Activated CD4-positive, alpha-beta T cell treated with anti-CD3 and anti-CD28 coated beads for 36 hours (primary cell): Measurements from ENCODE around the gene STAMBPL1. TPM values are rescaled to one million over a fixed set of nuclear protein-coding genes. Genes with fewer than 3 reads are reported as not detected.
A peak's percentile ranks its signal among the peaks of the same experiment; 100 is the strongest.

Experiments used
- ATAC-seq: fragments of 200-7000 bp; cut with Tn5 transposase; one replicate; pipeline ENCODE4 v1.10.0; 2021; ENCODE audit warnings: mild to moderate bottlenecking, moderate library complexity
- CTCF ChIA-PET: fragments of 350-600 bp; sonication (Branson Sonifier 250); formaldehyde crosslinking; loops from one replicate; lab custom pipeline; 2021; ENCODE audit warnings: antibody characterized with exemption; lab: Charles Lee
- POLR2A ChIA-PET: fragments of 350-600 bp; sonication (Branson Sonifier 250); formaldehyde crosslinking; loops from one replicate; lab custom pipeline; 2021; ENCODE audit warnings: antibody characterized with exemption, inconsistent platforms; lab: Charles Lee
- DNase-seq: peaks from one replicate; pipeline ENCODE4 v3.0.0-alpha.2; 2020
- H3K27ac Mint-ChIP-seq: one replicate; pipeline ENCODE4 v1.8.0; 2021; ENCODE audit warnings: mixed read lengths
- H3K27me3 Mint-ChIP-seq: one replicate; pipeline ENCODE4 v1.8.0; 2021; ENCODE audit warnings: mixed read lengths
- H3K36me3 Mint-ChIP-seq: one replicate; pipeline ENCODE4 v1.8.0; 2021; ENCODE audit warnings: low read depth, mixed read lengths
- H3K4me1 Mint-ChIP-seq: one replicate; pipeline ENCODE4 v1.8.0; 2021; ENCODE audit warnings: mixed read lengths
- H3K4me3 Mint-ChIP-seq: one replicate; pipeline ENCODE4 v1.8.0; 2021; ENCODE audit warnings: mild to moderate bottlenecking, moderate library complexity, mixed read lengths
- H3K9me3 Mint-ChIP-seq: one replicate; pipeline ENCODE4 v1.8.0; 2021; ENCODE audit warnings: low read depth, mixed read lengths
- intact Hi-C, 2 experiments: fragments of 100-400 bp; cut with DNase I in 1 of 2; cut with micrococcal nuclease in 1 of 2; formaldehyde crosslinking; loops; one replicate each; pipeline versions ENCODE4 v1.14.2 to v1.15.1; 2022 to 2024; cut with DNase I, micrococcal nuclease
- total RNA-seq, 2 experiments: library from RNA; stranded (reverse); gene quantifications; one replicate each; pipeline ENCODE4 v1.2.3, GENCODE V29; 2021

STAMBPL1 gene
- total RNA-seq, 2 experiments from 2014 or later, result 36.6 to 40.2 TPM

DNA sequence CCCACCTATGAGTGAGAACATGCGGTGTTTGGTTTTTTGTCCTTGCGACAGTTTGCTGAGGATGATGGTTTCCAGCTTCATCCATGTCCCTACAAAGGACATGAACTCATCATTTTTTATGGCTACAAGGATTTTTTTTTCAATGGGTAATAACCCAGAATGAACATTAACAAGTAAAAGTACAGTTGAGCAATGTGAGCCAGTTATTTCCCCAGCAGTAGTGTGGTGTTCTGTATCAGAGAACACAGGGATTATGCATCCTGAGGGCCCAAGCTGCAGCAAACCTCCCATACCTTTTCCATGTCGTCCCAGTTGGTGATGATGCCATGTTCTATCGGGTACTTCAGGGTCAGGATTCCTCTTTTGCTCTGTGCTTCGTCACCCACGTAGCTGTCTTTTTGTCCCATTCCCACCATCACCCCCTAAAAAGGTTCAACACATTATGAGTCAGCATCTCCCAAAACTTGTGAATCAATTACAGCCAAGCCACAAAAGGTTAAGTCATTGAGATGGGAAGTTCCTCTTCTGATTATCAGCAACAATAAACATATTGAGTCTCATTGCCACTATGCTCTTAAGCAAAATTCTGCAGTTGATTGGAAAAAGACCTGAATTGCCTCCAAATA, 67.0 kb downstream of the STAMBPL1 start:
- no peaks in the 10 kb centered on the region for H3K36me3 Mint-ChIP-seq
- ChIA-PET CTCF (interaction anchor here (0.5 to 5.7 kb wide), 2 partner anchors 13 to 46 kb away, joined by 4 to 50 read pairs; no protein-coding TSS in a partner anchor), POLR2A (no interaction called here)
- H3K27me3 Mint-ChIP-seq, result no peaks in the 10 kb centered on the region
- peaks cover 13% of the 10 kb centered on the region for H3K4me1 Mint-ChIP-seq
- H3K4me3 Mint-ChIP-seq, result no peak overlapping the region
- DNase-seq, result no peak
- intact Hi-C loops, result no loop called here
- ATAC-seq, result no peak
- no peaks in the 10 kb centered on the region for H3K9me3 Mint-ChIP-seq
- no peak overlapping the region for H3K27ac Mint-ChIP-seq

DNA sequence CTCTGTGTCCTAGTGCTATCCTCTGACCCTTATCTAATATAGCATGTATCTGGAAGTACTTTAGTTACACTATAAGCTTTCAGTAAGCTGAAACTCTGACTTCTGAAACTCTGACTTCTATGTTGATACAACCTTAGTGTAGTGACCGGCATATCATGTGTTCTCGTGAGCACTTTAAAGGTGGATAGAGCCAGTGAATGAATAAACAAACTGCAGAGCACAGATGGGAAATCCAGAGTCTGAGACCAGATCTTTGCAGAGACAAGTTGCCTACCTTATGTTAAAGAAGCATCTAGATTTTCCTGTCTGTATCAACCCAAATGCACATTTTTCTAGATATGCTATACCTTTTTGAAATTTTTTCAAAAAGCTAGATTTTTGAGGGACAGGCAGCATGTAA, 69.0 kb downstream of the STAMBPL1 start:
- ChIA-PET CTCF (interaction anchor here (0.6 to 1.7 kb wide), 4 partner anchors 14 to 269 kb away, joined by 3 to 7 read pairs (median 5); no protein-coding TSS in a partner anchor), POLR2A (no interaction called here)

GRCh38 chr10:88949912-88950837, 70.1 kb downstream of the STAMBPL1 start:
- Mint-ChIP-seq H3K4me1 (peaks cover 5% of the 10 kb centered on the region), H3K36me3 (no peaks in the 10 kb centered on the region), H3K9me3 (no peaks in the 10 kb centered on the region), H3K27ac (no peak overlapping the region), H3K27me3 (no peaks in the 10 kb centered on the region), H3K4me3 (no peak overlapping the region)
- ChIA-PET CTCF (interaction anchor here (1.1 to 1.7 kb wide), 3 partner anchors 15 to 268 kb away, joined by 6 to 7 read pairs (median 7); no protein-coding TSS in a partner anchor), POLR2A (no interaction called here)
- no peak for ATAC-seq
- intact Hi-C loops, result no loop called here
- no peak for DNase-seq

More for the DNA sequence above, 69.0 kb downstream of the STAMBPL1 start:
- Mint-ChIP-seq H3K4me1 (peaks cover 13% of the 10 kb centered on the region), H3K9me3 (no peaks in the 10 kb centered on the region), H3K27me3 (no peaks in the 10 kb centered on the region), H3K4me3 (no peak overlapping the region), H3K27ac (no peak overlapping the region), H3K36me3 (no peaks in the 10 kb centered on the region)
- intact Hi-C loops, result no loop called here
- ATAC-seq (no peak), DNase-seq (no peak)

GRCh38 chr10:88952647-88953111, 72.6 kb downstream of the STAMBPL1 start, which contains the start of gene ACTA2:
ACTA2 (minus strand) TSS chr10:88952773; CDS start chr10:88948930, 3,843 bp downstream.
- intact Hi-C loops, result no loop called here
- Mint-ChIP-seq H3K27ac (no peak within 1 kb of the TSS), H3K4me1 (no peaks in the 10 kb centered on the region), H3K36me3 (no peaks in the 10 kb centered on the region), H3K4me3 (no peak within 1 kb of the TSS), H3K9me3 (no peaks in the 10 kb centered on the region), H3K27me3 (no peaks in the 10 kb centered on the region)
- CTCF ChIA-PET, result interaction anchor here (1.6 kb wide), 1 partner anchor 116 kb away, joined by 5 read pairs; no protein-coding TSS in a partner anchor
- POLR2A ChIA-PET, result no interaction called here
- ATAC-seq, result no peak
- DNase-seq, result no peak

DNA sequence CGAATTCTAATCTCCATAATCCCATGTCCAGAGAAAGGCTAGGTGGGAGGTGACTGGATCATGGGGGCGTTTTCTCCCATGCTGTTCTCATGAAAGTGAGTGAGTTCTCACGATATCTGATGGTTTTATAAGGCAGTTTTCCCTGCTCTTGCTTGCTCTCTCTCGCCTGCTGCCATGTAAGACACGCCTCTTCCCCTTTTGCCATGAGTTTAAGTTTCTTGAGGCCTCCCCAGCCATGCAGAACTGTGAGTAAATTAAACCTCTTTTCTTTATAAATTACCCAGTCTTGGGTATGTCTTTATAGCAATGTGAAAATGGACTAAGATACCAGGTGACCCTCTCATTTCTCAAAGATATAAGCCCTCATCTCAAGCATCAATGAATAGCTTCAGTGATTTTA, 73.6 kb downstream of the STAMBPL1 start:
- no peak for ATAC-seq
- Mint-ChIP-seq H3K27me3 (no peaks in the 10 kb centered on the region), H3K4me1 (no peaks in the 10 kb centered on the region), H3K9me3 (no peaks in the 10 kb centered on the region), H3K4me3 (no peak overlapping the region), H3K27ac (no peak overlapping the region), H3K36me3 (no peaks in the 10 kb centered on the region)
- intact Hi-C loops, result no loop called here
- POLR2A ChIA-PET, result no interaction called here
- no peak for DNase-seq
- CTCF ChIA-PET, result interaction anchor here (1.1 to 1.6 kb wide), 4 partner anchors 17 to 117 kb away, joined by 3 to 6 read pairs (median 4); no protein-coding TSS in a partner anchor

DNA sequence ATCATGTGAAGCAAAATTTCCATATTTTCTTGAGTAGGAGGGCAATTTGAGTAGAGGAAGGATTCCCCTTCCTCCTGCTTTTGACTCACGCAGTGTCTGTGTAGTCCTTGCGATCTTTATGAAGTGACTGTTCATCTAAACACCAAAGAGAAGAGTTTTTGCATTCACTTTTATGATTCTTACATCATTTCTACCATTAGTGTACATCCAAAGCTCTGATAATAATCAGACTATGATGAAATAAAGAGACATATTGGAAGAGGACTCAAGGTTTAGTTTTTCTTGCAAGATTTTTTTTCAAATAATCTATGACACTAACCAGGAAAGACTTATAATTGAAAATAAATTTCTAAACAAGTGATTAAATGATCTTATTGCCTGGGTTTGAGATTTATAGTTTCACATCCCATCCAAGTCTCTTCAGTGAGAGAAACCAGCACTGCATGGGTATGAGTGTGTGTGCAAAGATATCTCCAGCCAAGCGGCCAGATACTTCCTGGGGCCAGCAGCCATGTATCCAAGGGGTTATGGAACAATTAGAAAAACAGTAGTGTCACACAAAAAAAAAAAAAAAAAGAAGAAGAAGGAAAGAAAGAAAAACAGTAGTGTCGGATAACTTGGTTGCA, 74.5 kb downstream of the STAMBPL1 start:
- H3K27me3 Mint-ChIP-seq, result no peaks in the 10 kb centered on the region
- no peak for ATAC-seq
- H3K27ac Mint-ChIP-seq, result no peak overlapping the region
- H3K4me3 Mint-ChIP-seq, result no peak overlapping the region
- intact Hi-C loops, result no loop called here
- H3K4me1 Mint-ChIP-seq, result no peaks in the 10 kb centered on the region
- no peaks in the 10 kb centered on the region for H3K9me3 Mint-ChIP-seq
- no peak for DNase-seq
- CTCF ChIA-PET, result interaction anchor here (0.6 to 1.1 kb wide), 5 partner anchors 12 to 263 kb away, joined by 3 to 6 read pairs (median 3); no protein-coding TSS in a partner anchor
- POLR2A ChIA-PET, result no interaction called here
- no peaks in the 10 kb centered on the region for H3K36me3 Mint-ChIP-seq

DNA sequence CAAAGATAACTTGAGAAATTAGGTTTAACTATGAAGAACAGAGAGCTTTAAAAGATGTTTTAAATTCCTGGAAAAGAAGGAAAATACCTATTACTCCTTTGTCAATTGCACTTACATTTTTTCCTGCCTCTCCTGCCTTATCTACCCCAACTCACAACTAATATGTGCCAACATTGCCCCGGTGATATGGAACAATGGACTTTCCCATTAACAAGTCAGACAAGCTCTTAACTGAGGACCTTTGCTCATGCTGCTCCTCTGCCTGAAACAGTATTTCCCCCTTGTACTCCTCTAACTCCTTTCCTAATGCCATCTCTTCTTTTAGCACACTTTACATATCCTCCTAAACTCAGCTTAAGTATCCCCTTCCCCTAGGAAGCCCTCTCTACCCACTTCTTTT, 77.3 kb downstream of the STAMBPL1 start:
- H3K27me3 Mint-ChIP-seq, result no peaks in the 10 kb centered on the region
- H3K36me3 Mint-ChIP-seq, result no peaks in the 10 kb centered on the region
- no peak overlapping the region for H3K4me3 Mint-ChIP-seq
- intact Hi-C loops, result no loop called here
- no peaks in the 10 kb centered on the region for H3K9me3 Mint-ChIP-seq
- ChIA-PET CTCF (interaction anchor here (0.9 to 1.8 kb wide), 3 partner anchors 16 to 52 kb away, joined by 3 to 7 read pairs (median 3); no protein-coding TSS in a partner anchor), POLR2A (no interaction called here)
- peaks cover 21% of the 10 kb centered on the region for H3K4me1 Mint-ChIP-seq
- no peak for DNase-seq
- no peak overlapping the region for H3K27ac Mint-ChIP-seq
- ATAC-seq, result no peak

DNA sequence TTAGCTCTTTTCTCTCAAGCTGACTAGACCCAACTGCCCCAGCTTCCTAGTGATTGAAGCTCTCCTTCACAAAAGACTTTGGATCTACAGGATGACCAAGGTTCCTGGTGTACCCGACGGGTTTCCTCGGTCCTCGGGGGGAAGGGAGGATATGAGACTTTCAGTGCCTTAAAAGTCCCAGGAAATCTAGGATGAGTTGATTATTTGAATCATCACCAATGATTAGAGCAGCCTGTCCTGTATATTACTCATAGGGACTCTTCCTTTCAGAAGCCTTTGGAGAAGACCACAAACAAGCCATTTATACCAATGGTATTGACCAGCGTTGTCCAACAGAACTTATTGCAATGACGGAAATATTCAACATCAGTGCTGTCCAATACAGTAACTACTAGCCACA, 78.7 kb downstream of the STAMBPL1 start:
- no peak overlapping the region for H3K4me3 Mint-ChIP-seq
- no peaks in the 10 kb centered on the region for H3K9me3 Mint-ChIP-seq
- POLR2A ChIA-PET, result no interaction called here
- DNase-seq (no peak), ATAC-seq (no peak)
- CTCF ChIA-PET, result interaction anchor here (0.7 to 1.8 kb wide), 2 partner anchors 24 to 249 kb away, joined by 3 to 7 read pairs; no protein-coding TSS in a partner anchor
- no peaks in the 10 kb centered on the region for H3K36me3 Mint-ChIP-seq
- intact Hi-C loops, result no loop called here
- H3K27me3 Mint-ChIP-seq, result no peaks in the 10 kb centered on the region
- no peak overlapping the region for H3K27ac Mint-ChIP-seq
- H3K4me1 Mint-ChIP-seq, result peaks cover 26% of the 10 kb centered on the region

- no peaks in the 10 kb centered on the region for H3K27me3 Mint-ChIP-seq
- CTCF ChIA-PET, result interaction anchor here (0.6 to 1.6 kb wide), 7 partner anchors 10 to 125 kb away, joined by 3 to 4 read pairs (median 3); no protein-coding TSS in a partner anchor
- no peak overlapping the region for H3K4me3 Mint-ChIP-seq
- POLR2A ChIA-PET, result interaction anchor here (0.5 to 1.1 kb wide), 5 partner anchors 26 to 882 kb away, joined by 3 to 7 read pairs (median 5); partner anchors contain the start of gene FAS
- no peak overlapping the region for H3K27ac Mint-ChIP-seq
- ATAC-seq, result peak; percentile 96
- peaks cover 26% of the 10 kb centered on the region for H3K4me1 Mint-ChIP-seq
- H3K36me3 Mint-ChIP-seq, result no peaks in the 10 kb centered on the region
- H3K9me3 Mint-ChIP-seq, result no peaks in the 10 kb centered on the region
- peak; percentile 25 for DNase-seq
- intact Hi-C loops, result loop anchor here in 1 of 2 experiments (2.0 to 5.0 kb wide), 2 partner anchors 26 to 41 kb away; no protein-coding TSS in a partner anchor
Observed at GRCh38 chr10:88960802-88961201, 80.8 kb downstream of the STAMBPL1 start.

GRCh38 chr10:88961266-88961665, 81.2 kb downstream of the STAMBPL1 start:
- Mint-ChIP-seq H3K4me1 (peaks cover 26% of the 10 kb centered on the region), H3K9me3 (no peaks in the 10 kb centered on the region), H3K36me3 (no peaks in the 10 kb centered on the region), H3K27me3 (no peaks in the 10 kb centered on the region), H3K4me3 (no peak overlapping the region), H3K27ac (no peak overlapping the region)
- intact Hi-C loops, result loop anchor here in 1 of 2 experiments (2.0 to 5.0 kb wide), 2 partner anchors 26 to 41 kb away; no protein-coding TSS in a partner anchor
- ATAC-seq (peak; percentile 45), DNase-seq (no peak)
- ChIA-PET CTCF (interaction anchor here (0.6 to 1.6 kb wide), 4 partner anchors 10 to 125 kb away, joined by 3 to 4 read pairs (median 3); no protein-coding TSS in a partner anchor), POLR2A (interaction anchor here (1.0 to 1.1 kb wide), 2 partner anchors 26 to 30 kb away, joined by 3 to 5 read pairs; no protein-coding TSS in a partner anchor)
